Left ventricle myocardium inferior (tissue), 1 donor: Measurements from ENCODE around the gene PEX14. TPM values are rescaled to one million over a fixed set of nuclear protein-coding genes. Genes with fewer than 3 reads are reported as not detected.

ENCODE experiments used
- DNase-seq: peaks from one replicate; pipeline ENCODE4 v3.0.0-alpha.2; 2020
- H3K27ac ChIP-seq: fragments of 200-600 bp; replicated peaks from 2 replicates; pipeline ENCODE4 v1.8.0; 2021
- H3K27me3 ChIP-seq: fragments of 200-600 bp; 2 replicates; pipeline ENCODE4 v1.8.0; 2021; ENCODE audit warnings: low read depth
- H3K36me3 ChIP-seq: fragments of 200-600 bp; 2 replicates; pipeline ENCODE4 v1.8.0; 2021
- H3K4me1 ChIP-seq: fragments of 200-600 bp; 2 replicates; pipeline ENCODE4 v1.8.0; 2021
- H3K4me3 ChIP-seq: fragments of 200-600 bp; 2 replicates; pipeline ENCODE4 v1.8.0; 2021; ENCODE audit warnings: mild to moderate bottlenecking, moderate library complexity
- H3K9me3 ChIP-seq: fragments of 200-600 bp; replicated peaks from 2 replicates; pipeline ENCODE4 v1.8.0; 2021
- intact Hi-C: fragments of 100-400 bp; cut with micrococcal nuclease; formaldehyde crosslinking; loops from one replicate; pipeline ENCODE4 v1.11.0; 2022
- total RNA-seq: library from RNA; stranded (reverse); fragmentation: NEBNext Ultra II Directional; extraction: Animal tissue kit (Norgen Biotek cat#: 25700); gene quantifications from one replicate; pipeline ENCODE4 v1.2.1, GENCODE V29; 2021
- TF ChIP-seq, protein P1 (sequence below): fragments of 200-600 bp; IDR thresholded peaks from 2 replicates; pipeline ENCODE4 v1.8.0; 2021; ENCODE audit warnings: antibody characterized with exemption, mild to moderate bottlenecking, borderline replicate concordance
- donor health status: DM: no; HTN: yes; CAD: no; lungs with severe emphysema.

Gene PEX14
- total RNA-seq, 1 donor from 2014 or later, result 20.8 TPM

GRCh38 chr1:10522322-10522860 is 47.6 kb downstream of the PEX14 start:
- DNase-seq, result no peak
- Histone ChIP-seq H3K4me3 (no peak overlapping the region), H3K27ac (no peak overlapping the region), H3K36me3 (no peaks in the 10 kb centered on the region), H3K9me3 (no peaks in the 10 kb centered on the region), H3K4me1 (peaks cover 35% of the 10 kb centered on the region), H3K27me3 (no peaks in the 10 kb centered on the region)
- intact Hi-C loops, result no loop called here
- TF ChIP-seq, protein P1, sequence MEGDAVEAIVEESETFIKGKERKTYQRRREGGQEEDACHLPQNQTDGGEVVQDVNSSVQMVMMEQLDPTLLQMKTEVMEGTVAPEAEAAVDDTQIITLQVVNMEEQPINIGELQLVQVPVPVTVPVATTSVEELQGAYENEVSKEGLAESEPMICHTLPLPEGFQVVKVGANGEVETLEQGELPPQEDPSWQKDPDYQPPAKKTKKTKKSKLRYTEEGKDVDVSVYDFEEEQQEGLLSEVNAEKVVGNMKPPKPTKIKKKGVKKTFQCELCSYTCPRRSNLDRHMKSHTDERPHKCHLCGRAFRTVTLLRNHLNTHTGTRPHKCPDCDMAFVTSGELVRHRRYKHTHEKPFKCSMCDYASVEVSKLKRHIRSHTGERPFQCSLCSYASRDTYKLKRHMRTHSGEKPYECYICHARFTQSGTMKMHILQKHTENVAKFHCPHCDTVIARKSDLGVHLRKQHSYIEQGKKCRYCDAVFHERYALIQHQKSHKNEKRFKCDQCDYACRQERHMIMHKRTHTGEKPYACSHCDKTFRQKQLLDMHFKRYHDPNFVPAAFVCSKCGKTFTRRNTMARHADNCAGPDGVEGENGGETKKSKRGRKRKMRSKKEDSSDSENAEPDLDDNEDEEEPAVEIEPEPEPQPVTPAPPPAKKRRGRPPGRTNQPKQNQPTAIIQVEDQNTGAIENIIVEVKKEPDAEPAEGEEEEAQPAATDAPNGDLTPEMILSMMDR, result no peak

GRCh38 chr1:10525208-10525607 is 50.5 kb downstream of the PEX14 start:
- no peaks in the 10 kb centered on the region for H3K27me3 ChIP-seq
- no peaks in the 10 kb centered on the region for H3K9me3 ChIP-seq
- DNase-seq, result no peak
- TF ChIP-seq, protein P1, result no peak
- H3K36me3 ChIP-seq, result no peaks in the 10 kb centered on the region
- intact Hi-C loops, result no loop called here
- H3K4me3 ChIP-seq, result no peak overlapping the region
- peaks cover 49% of the 10 kb centered on the region for H3K4me1 ChIP-seq
- H3K27ac ChIP-seq, result no peak overlapping the region

GRCh38 chr1:10528066-10529014 is 53.6 kb downstream of the PEX14 start:
- intact Hi-C loops, result no loop called here
- peaks cover 54% of the 10 kb centered on the region for H3K4me1 ChIP-seq
- H3K9me3 ChIP-seq, result no peaks in the 10 kb centered on the region
- TF ChIP-seq, protein P1, result no peak
- H3K4me3 ChIP-seq, result peak overlapping the region; percentile 8
- peak overlapping the region; percentile 64 for H3K27ac ChIP-seq
- peak; percentile 52 for DNase-seq
- no peaks in the 10 kb centered on the region for H3K27me3 ChIP-seq
- H3K36me3 ChIP-seq, result no peaks in the 10 kb centered on the region

- peak overlapping the region; percentile 8 for H3K4me3 ChIP-seq
- peaks cover 54% of the 10 kb centered on the region for H3K4me1 ChIP-seq
- DNase-seq, result no peak
- H3K9me3 ChIP-seq, result no peaks in the 10 kb centered on the region
- TF ChIP-seq, protein P1, result no peak
- H3K27me3 ChIP-seq, result no peaks in the 10 kb centered on the region
- H3K27ac ChIP-seq, result peak overlapping the region; percentile 64
- H3K36me3 ChIP-seq, result no peaks in the 10 kb centered on the region
- intact Hi-C loops, result no loop called here
Observed at GRCh38 chr1:10529091-10529490, 54.3 kb downstream of the PEX14 start.

GRCh38 chr1:10529765-10530164 is 55.0 kb downstream of the PEX14 start:
- intact Hi-C loops, result no loop called here
- Histone ChIP-seq H3K27me3 (no peaks in the 10 kb centered on the region), H3K4me3 (no peak overlapping the region), H3K27ac (no peak overlapping the region), H3K36me3 (no peaks in the 10 kb centered on the region), H3K4me1 (peaks cover 54% of the 10 kb centered on the region), H3K9me3 (no peaks in the 10 kb centered on the region)
- TF ChIP-seq, protein P1, result no peak
- no peak for DNase-seq
